ENCODE data around the gene ANKUB1. TPM values are rescaled to one million over a fixed set of nuclear protein-coding genes. Genes with fewer than 3 reads are reported as not detected.

The ANKUB1 gene
- total and polyA plus RNA-seq, 9 of the 15 experiments (the other 6 are each of a cell fraction or from before 2014, with no cell fraction given) = not detected

DNA sequence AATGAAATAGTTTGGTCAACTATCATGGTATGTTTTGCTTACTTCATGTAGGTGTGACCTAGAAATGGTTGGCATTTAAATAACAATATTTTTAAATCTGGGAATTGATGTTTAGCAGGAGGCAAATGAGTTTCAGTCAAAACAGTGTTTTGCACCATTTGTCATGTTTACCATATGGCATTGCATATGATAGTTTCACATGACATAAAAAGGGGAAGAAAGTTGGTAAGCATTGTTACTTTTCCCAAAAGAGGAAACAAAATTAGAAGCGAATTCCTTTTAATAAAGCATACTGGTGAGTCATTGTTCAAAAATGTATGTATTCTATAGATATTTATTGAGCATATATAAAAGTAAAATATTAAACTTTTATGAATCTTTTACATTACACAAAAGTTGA lies 23.0 kb upstream of the ANKUB1 start:
- peaks cover 0 to 8% of the 10 kb centered on the region in 2 experiments; a peak in 3 of 5 replicates for H3K4me1 ChIP-seq (replicated peaks in 1 of 2; ENCODE audit: control insufficient read depth in 2 of 2, insufficient read depth in 2 of 2, low read length in 2 of 2)
- intact Hi-C loops (cut with micrococcal nuclease) (no loop called here), in situ Hi-C loops (cut with MboI) (no loop called here)
- no peaks in the 10 kb centered on the region for H3K9me1 ChIP-seq (ENCODE audit: control insufficient read depth, insufficient read depth, low read length)
- H4K20me1 ChIP-seq (replicated peaks; ENCODE audit: control insufficient read depth, insufficient read depth, low read length) = no peaks in the 10 kb centered on the region
- H3K4me3 ChIP-seq = no peak overlapping the region
- FAIRE-seq (no peak), ATAC-seq (no peak), DNase-seq (ENCODE audit: extremely low read depth in 1 of 4, low spot score in 3 of 4) (no peak)
- TF ChIP-seq MYC (IDR thresholded peaks at IDR 0.05; ENCODE audit: low read depth, low read length) (no peak), MYC (CRISPR knock-in tag; IDR thresholded peaks at IDR 0.05; ENCODE audit: borderline replicate concordance, low read depth) (no peak), ARID1B (IDR thresholded peaks at IDR 0.05) (no peak), HDGF (IDR thresholded peaks at IDR 0.05) (no peak), NFE2L1 (tag; IDR thresholded peaks at IDR 0.05; ENCODE audit: borderline replicate concordance, low read depth) (no peak), POLR3A (IDR thresholded peaks at IDR 0.05; ENCODE audit: borderline replicate concordance, extremely low read depth, insufficient read depth, insufficient read length) (no peak), TCF7 (IDR thresholded peaks at IDR 0.05; ENCODE audit: borderline replicate concordance) (no peak), ZNF764 (CRISPR knock-in tag; IDR thresholded peaks at IDR 0.05; ENCODE audit: low read depth) (no peak), PHF21A (IDR thresholded peaks at IDR 0.05; ENCODE audit: borderline replicate concordance, low read depth) (no peak), HMG20B (CRISPR knock-in tag; IDR thresholded peaks at IDR 0.05) (no peak), HNRNPLL (IDR thresholded peaks at IDR 0.05; ENCODE audit: low read depth, low read length, poor library complexity, severe bottlenecking) (no peak), CC2D1A (IDR thresholded peaks at IDR 0.05) (no peak), NFYB (IDR thresholded peaks at IDR 0.05; ENCODE audit: extremely low read depth, insufficient read length) (no peak), NEUROD1 (IDR thresholded peaks at IDR 0.05; ENCODE audit: borderline replicate concordance, low read depth, low read length, partially characterized antibody) (no peak), ZNF507 (tag; conservative IDR thresholded peaks at IDR 0.05) (no peak)
- TF ChIP-seq, protein P1, sequence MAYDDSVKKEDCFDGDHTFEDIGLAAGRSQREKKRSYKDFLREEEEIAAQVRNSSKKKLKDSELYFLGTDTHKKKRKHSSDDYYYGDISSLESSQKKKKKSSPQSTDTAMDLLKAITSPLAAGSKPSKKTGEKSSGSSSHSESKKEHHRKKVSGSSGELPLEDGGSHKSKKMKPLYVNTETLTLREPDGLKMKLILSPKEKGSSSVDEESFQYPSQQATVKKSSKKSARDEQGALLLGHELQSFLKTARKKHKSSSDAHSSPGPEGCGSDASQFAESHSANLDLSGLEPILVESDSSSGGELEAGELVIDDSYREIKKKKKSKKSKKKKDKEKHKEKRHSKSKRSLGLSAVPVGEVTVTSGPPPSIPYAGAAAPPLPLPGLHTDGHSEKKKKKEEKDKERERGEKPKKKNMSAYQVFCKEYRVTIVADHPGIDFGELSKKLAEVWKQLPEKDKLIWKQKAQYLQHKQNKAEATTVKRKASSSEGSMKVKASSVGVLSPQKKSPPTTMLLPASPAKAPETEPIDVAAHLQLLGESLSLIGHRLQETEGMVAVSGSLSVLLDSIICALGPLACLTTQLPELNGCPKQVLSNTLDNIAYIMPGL (CRISPR knock-in tag; IDR thresholded peaks at IDR 0.05) = no peak
- TF ChIP-seq, protein P2, sequence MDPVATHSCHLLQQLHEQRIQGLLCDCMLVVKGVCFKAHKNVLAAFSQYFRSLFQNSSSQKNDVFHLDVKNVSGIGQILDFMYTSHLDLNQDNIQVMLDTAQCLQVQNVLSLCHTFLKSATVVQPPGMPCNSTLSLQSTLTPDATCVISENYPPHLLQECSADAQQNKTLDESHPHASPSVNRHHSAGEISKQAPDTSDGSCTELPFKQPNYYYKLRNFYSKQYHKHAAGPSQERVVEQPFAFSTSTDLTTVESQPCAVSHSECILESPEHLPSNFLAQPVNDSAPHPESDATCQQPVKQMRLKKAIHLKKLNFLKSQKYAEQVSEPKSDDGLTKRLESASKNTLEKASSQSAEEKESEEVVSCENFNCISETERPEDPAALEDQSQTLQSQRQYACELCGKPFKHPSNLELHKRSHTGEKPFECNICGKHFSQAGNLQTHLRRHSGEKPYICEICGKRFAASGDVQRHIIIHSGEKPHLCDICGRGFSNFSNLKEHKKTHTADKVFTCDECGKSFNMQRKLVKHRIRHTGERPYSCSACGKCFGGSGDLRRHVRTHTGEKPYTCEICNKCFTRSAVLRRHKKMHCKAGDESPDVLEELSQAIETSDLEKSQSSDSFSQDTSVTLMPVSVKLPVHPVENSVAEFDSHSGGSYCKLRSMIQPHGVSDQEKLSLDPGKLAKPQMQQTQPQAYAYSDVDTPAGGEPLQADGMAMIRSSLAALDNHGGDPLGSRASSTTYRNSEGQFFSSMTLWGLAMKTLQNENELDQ (CRISPR knock-in tag; IDR thresholded peaks at IDR 0.05; ENCODE audit: borderline replicate concordance) = no peak
- ChIA-PET POLR2A (no interaction called here), CTCF (ENCODE audit: low intra/inter-chr PET ratio) (no interaction called here)
- no peaks in the 10 kb centered on the region for H3K9me3 ChIP-seq (replicated peaks; ENCODE audit: control insufficient read depth, insufficient read depth, low read depth, low read length)
- 67% methylated on average over 1 of the region's 1 CpG for WGBS (ENCODE audit: insufficient coverage, low coverage, missing lambda C conversion rate)
- BruUV-seq (replicated peaks) = no TSS peak
- H3K36me3 ChIP-seq (ENCODE audit: control insufficient read depth, insufficient read depth, low read length) = no peaks in the 10 kb centered on the region
- no peak overlapping the region for H3K27ac ChIP-seq (ENCODE audit: extremely low read depth, low read depth, low read length)
- no peak overlapping the region for H2AFZ ChIP-seq (ENCODE audit: low read depth, low read length)
- H3K27me3 ChIP-seq (ENCODE audit: control insufficient read depth in 2 of 2, insufficient read depth in 2 of 2, low read length in 2 of 2) = no peaks in the 10 kb centered on the region
- H3K9ac ChIP-seq (ENCODE audit: insufficient read depth in 1 of 2, low read depth in 2 of 2, low read length in 2 of 2) = no peak overlapping the region
- H3K4me2 ChIP-seq (ENCODE audit: insufficient read depth, low read length) = no peak overlapping the region
- H3K79me2 ChIP-seq (ENCODE audit: control insufficient read depth, insufficient read depth, low read length) = peaks cover 22% of the 10 kb centered on the region
